Neural cell (in vitro differentiated cells): ENCODE measurements around the gene ACLY.

Experiments
- CTCF ChIP-seq: fragments of 450-650 bp; IDR thresholded peaks from 2 replicates; pipeline ENCODE4 v1.5.1; 2014; ENCODE audit warnings: antibody characterized with exemption, mild to moderate bottlenecking, moderate library complexity; ENCODE audit not compliant: poor library complexity, severe bottlenecking
- EZH2 ChIP-seq: fragments of 200-600, 300-800 bp; shearing (Covaris generic), sonication (generic); IDR thresholded peaks from 2 replicates; pipeline ENCODE4 v1.6.1; 2014; ENCODE audit warnings: antibody characterized with exemption, low read length, borderline replicate concordance, mild to moderate bottlenecking; ENCODE audit not compliant: insufficient read depth, poor library complexity, severe bottlenecking
- POLR2AphosphoS5 ChIP-seq: IDR thresholded peaks from 2 replicates; pipeline ENCODE4 v1.6.1; 2012
- REST ChIP-seq: IDR thresholded peaks from 2 replicates; pipeline ENCODE4 v1.6.1; 2012; ENCODE audit warnings: borderline replicate concordance

GRCh38 chr17:41868568-41868967 lies 50.2 kb downstream of the ACLY start:
- no peak for TF ChIP-seq POLR2AphosphoS5
- TF ChIP-seq CTCF = no peak
- TF ChIP-seq EZH2 = no peak
- TF ChIP-seq REST = no peak
